ENCODE measurements around the gene ARPP19. TPM values are rescaled to one million over a fixed set of nuclear protein-coding genes. Genes with fewer than 3 reads are reported as not detected.
"Not testable (repeated sequence)": the region's sequence is repeated elsewhere in the genome, so short reads cannot be mapped to it uniquely, and the experiment has no call there.

The ARPP19 gene
- total RNA-seq, 1 experiment from 2014 or later: 143 TPM

- no peak for DNase-seq (ENCODE audit: low read depth)
These were observed 54.3 kb downstream of the ARPP19 start for GRCh38 chr15:52514482-52514881.

- DNase-seq (ENCODE audit: low read depth): not testable (repeated sequence)
These were observed 56.0 kb downstream of the ARPP19 start for GRCh38 chr15:52512869-52513268.

GRCh38 chr15:52511084-52511483 lies 57.7 kb downstream of the ARPP19 start:
- DNase-seq (ENCODE audit: low read depth): no peak

- no peak for DNase-seq (ENCODE audit: low read depth)
These were observed 59.2 kb downstream of the ARPP19 start for GRCh38 chr15:52509500-52510245.

GRCh38 chr15:52506549-52506948 lies 62.3 kb downstream of the ARPP19 start:
- DNase-seq (ENCODE audit: low read depth): no peak

- no peak for DNase-seq (ENCODE audit: low read depth)
These were observed 63.7 kb downstream of the ARPP19 start for GRCh38 chr15:52505151-52505550.

GRCh38 chr15:52503788-52504496 lies 64.9 kb downstream of the ARPP19 start:
- DNase-seq (ENCODE audit: low read depth): peak; percentile 74

GRCh38 chr15:52502608-52503007 lies 66.2 kb downstream of the ARPP19 start:
- no peak for DNase-seq (ENCODE audit: low read depth)

GRCh38 chr15:52499506-52499905 lies 69.3 kb downstream of the ARPP19 start:
- no peak for DNase-seq (ENCODE audit: low read depth)

GRCh38 chr15:52498706-52499105 lies 70.1 kb downstream of the ARPP19 start:
- DNase-seq (ENCODE audit: low read depth): peak; percentile 36

Other genes with a start within 250 kb of the ARPP19 start
- gene MYO5A, start 40.1 kb downstream of the ARPP19 start, total RNA-seq (2014; rRNA removed): 51.9 and 53.7 TPM in 2 replicates
- 8.7 and 11.1 TPM in 2 replicates for gene ATOSA, start 110.4 kb upstream of the ARPP19 start, total RNA-seq (2014; rRNA removed)
- not detected in 2 replicates for gene ONECUT1, start 221.3 kb upstream of the ARPP19 start, total RNA-seq (2014; rRNA removed)

All from LHCN-M2 (cell line).